ENCODE results near the gene BCHE.
"Not testable (repeated sequence)": the region's sequence is repeated elsewhere in the genome, so short reads cannot be mapped to it uniquely, and the experiment has no call there.

Gene BCHE

GRCh38 chr3:165815682-165816081 is 21.5 kb downstream of the BCHE start:
- no peak for DNase-seq

GRCh38 chr3:165814380-165814779 is 22.8 kb downstream of the BCHE start:
- DNase-seq = no peak

- not testable (repeated sequence) for DNase-seq
Measured at GRCh38 chr3:165807937-165808336, 29.3 kb downstream of the BCHE start.

GRCh38 chr3:165805946-165806561 is 31.2 kb downstream of the BCHE start:
- DNase-seq = no peak

GRCh38 chr3:165803471-165803870 is 33.8 kb downstream of the BCHE start:
- no peak for DNase-seq

GRCh38 chr3:165800970-165801369 is 36.3 kb downstream of the BCHE start:
- DNase-seq = no peak

GRCh38 chr3:165799026-165799425 is 38.2 kb downstream of the BCHE start:
- DNase-seq = no peak

GRCh38 chr3:165797551-165797950 is 39.7 kb downstream of the BCHE start:
- no peak for DNase-seq

GRCh38 chr3:165796701-165797100 is 40.5 kb downstream of the BCHE start:
- no peak for DNase-seq

GRCh38 chr3:165788531-165788930 is 48.7 kb downstream of the BCHE start:
- no peak for DNase-seq

GRCh38 chr3:165786013-165786412 is 51.2 kb downstream of the BCHE start:
- DNase-seq = no peak

- DNase-seq = no peak
Measured at GRCh38 chr3:165784337-165784736, 52.9 kb downstream of the BCHE start.

- DNase-seq = no peak
Measured at GRCh38 chr3:165783383-165783782, 53.8 kb downstream of the BCHE start.

- no peak for DNase-seq
Measured at GRCh38 chr3:165778891-165779290, 58.3 kb downstream of the BCHE start.

- DNase-seq = no peak
Measured at GRCh38 chr3:165778456-165778855, 58.8 kb downstream of the BCHE start.

GRCh38 chr3:165775824-165776223 is 61.4 kb downstream of the BCHE start:
- DNase-seq = no peak

- DNase-seq = no peak
Measured at GRCh38 chr3:165770781-165771180, 66.4 kb downstream of the BCHE start.

GRCh38 chr3:165768680-165769079 is 68.5 kb downstream of the BCHE start:
- DNase-seq = no peak

GRCh38 chr3:165759041-165759440 is 78.2 kb downstream of the BCHE start:
- DNase-seq = no peak

- DNase-seq = no peak
Measured at GRCh38 chr3:165755571-165755970, 81.7 kb downstream of the BCHE start.

- no peak for DNase-seq
Measured at GRCh38 chr3:165754219-165755007, 82.8 kb downstream of the BCHE start.

GRCh38 chr3:165753560-165753959 is 83.7 kb downstream of the BCHE start:
- DNase-seq = no peak

GRCh38 chr3:165751637-165752036 is 85.6 kb downstream of the BCHE start:
- DNase-seq = no peak

- no peak for DNase-seq
Measured at GRCh38 chr3:165749821-165750220, 87.4 kb downstream of the BCHE start.

GRCh38 chr3:165749241-165749640 is 88.0 kb downstream of the BCHE start:
- DNase-seq = no peak
